G401.6 (cell line): Measurements from ENCODE around the gene H3-3A.
"Not testable (repeated sequence)": the region's sequence is repeated elsewhere in the genome, so short reads cannot be mapped to it uniquely, and the experiment has no call there.

Source experiments
- FAIRE-seq: peaks from 2 replicates; lab custom pipeline; 2012; peaks lifted over from hg19 to GRCh38; lab: Jason Lieb, UNC

The H3-3A gene

GRCh38 chr1:226085675-226086285 is 23.3 kb downstream of the H3-3A start:
- FAIRE-seq, result no peak

- no peak for FAIRE-seq
Observed at GRCh38 chr1:226086776-226087175, 24.3 kb downstream of the H3-3A start.

- FAIRE-seq, result no peak
Observed at GRCh38 chr1:226091461-226091860, 28.9 kb downstream of the H3-3A start.

GRCh38 chr1:226092048-226092820 is 29.7 kb downstream of the H3-3A start:
- FAIRE-seq, result not testable (repeated sequence)

GRCh38 chr1:226092965-226093364 is 30.4 kb downstream of the H3-3A start:
- no peak for FAIRE-seq

GRCh38 chr1:226093621-226094020 is 31.1 kb downstream of the H3-3A start:
- FAIRE-seq, result no peak

- FAIRE-seq, result no peak
Observed at GRCh38 chr1:226094451-226094850, 31.9 kb downstream of the H3-3A start.

GRCh38 chr1:226095286-226095685 is 32.8 kb downstream of the H3-3A start:
- FAIRE-seq, result no peak

- no peak for FAIRE-seq
Observed at GRCh38 chr1:226097866-226098625, 35.5 kb downstream of the H3-3A start.

GRCh38 chr1:226098870-226099835 is 36.6 kb downstream of the H3-3A start:
- FAIRE-seq, result no peak

- FAIRE-seq, result no peak
Observed at GRCh38 chr1:226100436-226101391, 38.2 kb downstream of the H3-3A start.

GRCh38 chr1:226104671-226105121 is 42.2 kb downstream of the H3-3A start:
- FAIRE-seq, result no peak

GRCh38 chr1:226107471-226108460 is 45.2 kb downstream of the H3-3A start:
- no peak for FAIRE-seq

GRCh38 chr1:226108935-226109828 is 46.7 kb downstream of the H3-3A start:
- no peak for FAIRE-seq

- FAIRE-seq, result no peak
Observed at GRCh38 chr1:226109829-226110248, 47.3 kb downstream of the H3-3A start.

- no peak for FAIRE-seq
Observed at GRCh38 chr1:226110249-226111097, 48.0 kb downstream of the H3-3A start.
